ENCODE measurements around the gene MGA. TPM values are rescaled to one million over a fixed set of nuclear protein-coding genes. Genes with fewer than 3 reads are reported as not detected.
A peak's percentile ranks its signal among the peaks of the same experiment; 100 is the strongest.

MGA gene
- total RNA-seq, 1 donor from 2014 or later, result 112 TPM

DNA sequence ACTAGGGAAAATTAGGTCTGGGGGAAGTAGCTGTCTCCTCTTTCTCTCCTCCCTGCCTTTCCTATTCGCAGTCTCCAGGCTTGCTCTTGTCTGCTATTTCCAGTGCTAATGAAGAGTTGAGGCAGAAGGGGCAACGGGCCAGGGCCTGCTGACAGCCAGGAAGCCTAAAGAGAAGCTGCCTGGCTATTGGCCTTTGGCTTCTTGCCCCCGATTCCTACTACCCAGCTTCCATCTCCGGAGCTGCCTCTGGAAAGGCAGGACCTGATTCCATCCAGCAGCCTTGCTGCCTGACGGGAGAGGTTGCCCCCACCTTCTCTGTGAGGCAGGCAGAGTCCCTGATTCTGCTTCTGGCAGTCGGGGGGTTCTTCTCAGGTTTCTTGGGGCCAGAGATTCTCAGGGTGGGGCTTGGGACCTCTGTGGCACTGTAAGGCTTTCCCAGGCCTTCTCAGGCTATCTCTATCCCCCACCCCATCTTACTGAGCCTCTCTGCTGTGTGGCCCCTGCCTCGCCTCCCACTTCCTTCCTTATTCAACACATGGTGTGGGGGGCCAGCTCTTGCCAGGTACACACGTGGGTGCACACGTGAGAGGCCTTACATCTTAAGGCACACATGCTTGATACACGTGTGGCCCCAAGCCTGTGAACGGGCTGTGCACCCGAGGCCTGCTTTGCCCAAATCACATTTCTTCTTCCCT, 149.5 kb downstream of the MGA start:
- DNase-seq, result no peak

DNA sequence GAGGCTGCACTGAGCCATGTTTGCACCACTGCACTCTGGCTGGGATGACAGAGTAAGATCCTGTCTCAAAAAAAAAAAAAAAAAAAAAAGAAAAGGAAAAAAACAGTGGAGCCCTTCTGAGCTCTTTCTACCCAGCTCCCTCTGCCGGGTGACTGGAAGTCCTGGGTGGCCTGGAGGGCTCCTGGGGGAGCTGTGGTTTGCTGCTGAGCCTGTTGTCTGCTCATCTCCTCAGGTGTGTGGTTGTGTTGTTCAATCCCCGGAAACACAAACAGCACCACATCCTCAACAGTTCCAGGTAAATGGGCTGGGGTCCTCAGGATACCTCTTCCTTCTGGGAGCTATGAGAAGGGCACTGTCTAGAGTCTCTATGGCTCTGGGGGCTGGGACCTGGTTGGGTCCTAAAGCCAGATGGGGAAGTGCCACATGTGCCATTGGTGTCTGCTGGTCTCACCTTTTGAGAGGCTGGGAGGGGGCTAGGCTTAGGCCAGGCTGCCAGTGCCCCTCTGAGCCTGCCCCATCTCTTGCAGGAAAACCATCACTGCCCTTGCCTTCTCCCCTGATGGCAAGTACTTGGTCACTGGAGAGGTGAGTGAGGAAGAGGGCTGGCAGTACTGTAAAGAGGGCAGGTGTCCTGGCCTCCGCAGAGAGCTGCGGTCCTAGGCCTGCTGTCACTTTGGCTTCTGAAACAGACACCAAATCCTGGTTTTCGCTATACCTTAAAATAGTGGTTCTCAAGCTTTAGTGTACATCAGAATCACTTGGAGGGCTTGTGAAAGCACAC, 150.6 kb downstream of the MGA start:
- DNase-seq, result no peak

DNA sequence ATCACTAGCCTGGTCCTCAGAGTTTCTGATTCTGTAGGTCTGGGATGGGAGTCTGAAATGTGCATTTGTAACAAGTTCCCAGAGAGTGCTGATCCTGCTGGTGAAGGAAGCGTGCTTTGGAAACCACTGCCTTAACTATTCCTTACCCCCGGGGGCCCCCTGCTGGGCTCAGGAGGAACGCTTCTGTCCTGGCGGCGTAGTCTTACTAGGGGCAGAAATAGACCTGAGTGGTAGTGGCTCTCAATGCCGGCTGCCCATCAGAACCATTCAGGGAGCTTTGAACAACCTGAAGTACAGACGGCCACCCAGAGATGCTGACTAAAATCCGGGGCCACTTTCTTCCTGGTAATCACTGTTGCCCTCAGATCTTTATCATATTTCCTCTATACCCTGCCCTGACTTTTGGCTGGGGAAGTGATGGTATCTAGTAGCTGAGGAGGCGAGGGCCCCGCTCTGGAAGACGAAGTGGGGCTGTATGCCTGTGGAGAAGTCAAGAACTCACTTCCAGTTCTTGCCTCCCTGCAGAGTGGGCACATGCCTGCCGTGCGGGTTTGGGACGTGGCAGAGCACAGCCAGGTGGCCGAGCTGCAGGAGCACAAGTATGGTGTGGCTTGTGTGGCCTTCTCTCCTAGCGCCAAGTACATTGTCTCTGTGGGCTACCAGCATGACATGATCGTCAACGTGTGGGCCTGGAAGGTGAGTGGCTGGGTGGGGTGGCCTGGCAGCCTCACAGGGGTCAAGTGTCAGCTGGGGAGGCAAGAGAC, 151.4 kb downstream of the MGA start:
- DNase-seq, result peak; percentile 73

DNA sequence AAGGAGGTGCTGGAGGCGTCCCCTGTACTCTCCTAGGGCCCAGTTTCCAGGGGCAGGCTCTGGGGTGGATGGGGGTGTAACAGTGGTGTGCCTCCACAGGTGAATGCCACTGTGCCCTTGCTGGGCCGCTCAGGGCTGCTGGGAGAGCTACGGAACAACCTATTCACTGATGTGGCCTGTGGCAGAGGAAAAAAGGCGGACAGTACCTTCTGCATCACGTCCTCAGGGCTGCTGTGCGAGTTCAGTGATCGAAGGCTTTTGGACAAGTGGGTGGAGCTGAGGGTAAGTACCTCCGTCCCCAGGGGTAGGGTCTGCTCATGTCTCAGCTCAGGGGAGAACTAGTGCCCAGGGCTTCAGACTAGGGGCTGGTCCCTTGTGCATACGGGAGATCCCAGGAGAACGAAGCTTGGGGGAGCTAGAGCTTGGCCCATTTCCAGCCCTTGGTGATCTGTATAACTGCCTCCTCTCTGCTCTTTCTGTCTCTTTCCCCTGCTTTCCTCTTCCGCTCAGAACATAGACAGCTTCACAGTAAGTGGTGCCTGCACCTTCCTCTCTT, 152.7 kb downstream of the MGA start:
- DNase-seq, result no peak

DNA sequence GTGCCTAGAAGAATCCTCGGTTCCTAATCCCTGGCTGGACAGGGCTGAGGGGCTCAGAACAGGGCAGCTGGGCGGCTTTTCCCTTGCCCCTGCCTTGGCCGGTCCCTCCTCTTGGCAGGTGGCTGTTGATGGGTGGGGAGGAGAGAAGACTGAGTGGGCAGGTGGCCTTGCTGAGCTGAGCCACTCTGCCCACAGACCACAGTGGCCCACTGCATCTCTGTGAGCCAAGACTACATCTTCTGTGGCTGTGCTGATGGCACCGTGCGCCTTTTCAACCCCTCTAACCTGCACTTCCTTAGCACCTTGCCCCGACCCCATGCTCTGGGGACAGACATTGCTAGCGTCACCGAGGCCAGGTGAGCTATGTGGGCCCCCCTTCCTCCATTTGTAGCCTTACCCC, 153.2 kb downstream of the MGA start:
- DNase-seq, result no peak

DNA sequence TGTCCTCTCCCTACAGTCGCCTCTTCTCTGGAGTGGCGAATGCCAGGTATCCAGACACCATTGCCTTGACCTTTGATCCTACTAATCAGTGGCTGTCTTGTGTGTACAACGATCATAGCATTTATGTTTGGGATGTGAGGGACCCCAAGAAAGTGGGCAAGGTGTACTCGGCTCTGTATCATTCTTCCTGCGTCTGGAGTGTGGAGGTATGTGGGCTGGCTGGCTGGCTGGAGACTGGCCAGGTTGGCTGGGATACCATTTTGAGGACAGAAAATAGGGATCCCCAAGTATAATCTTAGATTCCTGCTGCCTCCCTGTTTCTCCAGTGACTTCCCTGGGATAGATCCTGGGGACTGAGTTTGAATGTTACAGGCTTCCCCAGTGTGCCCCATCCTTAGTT, 154.3 kb downstream of the MGA start:
- DNase-seq, result no peak

DNA sequence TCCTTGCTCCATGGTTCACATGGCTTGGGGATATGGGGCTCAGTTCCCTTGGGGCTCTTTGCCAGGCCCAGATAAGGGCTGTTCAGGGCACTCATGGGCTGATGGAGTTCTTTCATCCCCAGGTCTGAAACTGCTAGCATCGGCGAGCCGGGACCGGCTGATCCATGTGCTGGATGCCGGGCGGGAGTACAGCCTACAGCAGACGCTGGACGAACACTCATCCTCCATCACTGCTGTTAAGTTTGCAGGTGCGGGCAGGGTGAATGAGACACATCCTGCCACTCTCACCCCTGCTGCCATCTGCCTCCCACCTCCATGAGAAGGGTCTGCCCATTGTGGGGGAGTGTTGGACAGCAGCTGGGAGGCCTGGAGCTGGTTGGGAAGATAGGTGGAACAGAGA, 156.6 kb downstream of the MGA start:
- no peak for DNase-seq

DNA sequence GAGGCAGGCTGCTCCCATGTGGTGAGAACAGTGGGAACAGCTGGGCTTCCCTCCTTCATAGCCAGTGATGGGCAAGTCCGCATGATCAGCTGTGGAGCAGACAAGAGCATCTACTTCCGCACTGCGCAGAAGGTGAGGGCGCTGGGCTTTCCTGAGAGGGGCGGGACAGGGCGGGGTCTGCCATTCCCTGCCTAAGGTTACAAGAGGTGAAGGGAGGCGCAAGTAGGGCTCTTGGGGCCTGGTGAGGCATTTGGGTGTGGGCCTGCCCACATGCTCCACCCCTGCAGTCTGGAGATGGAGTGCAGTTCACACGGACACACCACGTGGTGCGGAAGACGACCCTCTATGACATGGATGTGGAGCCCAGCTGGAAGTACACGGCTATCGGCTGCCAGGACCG, 157.1 kb downstream of the MGA start:
- DNase-seq, result no peak

DNA sequence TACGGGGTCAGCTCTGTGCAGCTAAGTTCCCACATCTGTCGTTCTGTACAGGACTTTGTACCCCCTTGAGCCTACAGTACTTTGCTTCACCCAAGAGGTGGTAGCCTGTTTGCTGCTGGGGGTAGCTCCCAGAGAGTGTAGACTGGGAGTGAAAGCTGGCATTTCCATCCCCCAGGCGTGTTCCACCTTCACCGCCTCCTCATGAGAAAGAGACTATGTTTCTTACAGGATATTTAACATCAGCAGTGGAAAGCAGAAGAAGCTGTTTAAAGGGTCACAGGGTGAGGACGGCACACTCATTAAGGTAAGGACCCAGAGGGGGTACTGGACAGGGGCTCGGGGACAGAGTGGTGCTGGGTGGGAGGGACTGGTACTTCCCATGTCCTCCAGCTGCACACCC, 157.6 kb downstream of the MGA start:
- no peak for DNase-seq

DNA sequence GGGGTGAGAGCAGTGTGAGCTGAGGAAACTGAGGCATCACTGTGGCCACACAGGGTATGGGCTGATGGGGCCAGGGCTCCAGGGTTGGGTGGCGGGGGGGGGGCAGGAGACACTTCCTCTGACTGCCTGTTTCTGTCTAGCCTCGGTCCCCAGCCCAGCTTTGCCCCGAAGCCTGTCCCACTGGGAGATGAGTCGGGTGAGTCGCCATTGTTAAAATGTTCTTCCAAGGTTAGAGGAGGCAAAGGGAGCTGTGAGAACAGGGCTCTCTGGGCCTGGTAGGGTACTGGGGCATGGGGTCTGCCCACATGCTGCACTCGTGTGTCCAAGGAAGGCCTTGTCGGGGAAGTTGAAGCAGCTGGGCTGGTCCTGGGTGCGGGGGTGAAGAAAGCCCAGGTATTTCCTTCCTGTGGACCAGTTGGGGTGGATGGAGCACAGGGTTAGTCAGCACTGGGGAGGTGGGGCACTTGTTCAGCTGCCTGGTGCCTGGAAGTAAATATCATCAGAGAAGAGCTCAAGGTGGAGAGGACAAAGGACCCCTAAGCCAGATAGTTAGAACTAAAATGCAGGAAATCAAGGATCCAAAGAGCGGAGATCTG, 159.3 kb downstream of the MGA start:
- no peak for DNase-seq

DNA sequence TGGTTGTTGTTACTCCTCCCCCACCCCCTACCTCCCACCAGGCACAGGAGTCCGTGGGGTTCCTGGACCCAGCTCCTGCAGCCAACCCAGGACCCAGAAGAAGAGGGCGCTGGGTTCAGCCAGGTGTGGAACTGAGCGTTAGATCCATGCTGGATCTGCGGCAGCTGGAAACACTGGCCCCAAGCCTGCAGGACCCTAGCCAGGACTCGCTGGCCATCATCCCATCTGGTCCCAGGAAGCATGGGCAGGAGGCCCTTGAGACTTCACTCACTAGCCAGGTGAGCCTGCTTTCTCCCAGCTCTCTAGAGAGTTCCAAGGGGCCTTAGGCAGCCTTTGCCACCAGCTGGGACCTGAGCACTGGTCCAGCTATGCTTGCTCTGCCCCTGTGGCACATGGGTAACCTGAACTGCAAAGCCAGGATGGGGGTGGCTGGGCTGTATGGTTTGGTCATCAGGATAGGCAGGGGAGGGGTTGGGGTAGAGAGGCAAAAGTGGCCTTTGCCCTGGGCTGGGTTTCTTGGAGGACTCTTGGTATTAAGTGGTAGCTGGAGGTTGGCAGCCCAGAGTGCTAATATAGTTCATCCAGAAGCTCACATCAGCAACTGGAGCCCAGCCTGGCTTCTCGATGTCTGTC, 160.7 kb downstream of the MGA start:
- DNase-seq, result no peak

DNA sequence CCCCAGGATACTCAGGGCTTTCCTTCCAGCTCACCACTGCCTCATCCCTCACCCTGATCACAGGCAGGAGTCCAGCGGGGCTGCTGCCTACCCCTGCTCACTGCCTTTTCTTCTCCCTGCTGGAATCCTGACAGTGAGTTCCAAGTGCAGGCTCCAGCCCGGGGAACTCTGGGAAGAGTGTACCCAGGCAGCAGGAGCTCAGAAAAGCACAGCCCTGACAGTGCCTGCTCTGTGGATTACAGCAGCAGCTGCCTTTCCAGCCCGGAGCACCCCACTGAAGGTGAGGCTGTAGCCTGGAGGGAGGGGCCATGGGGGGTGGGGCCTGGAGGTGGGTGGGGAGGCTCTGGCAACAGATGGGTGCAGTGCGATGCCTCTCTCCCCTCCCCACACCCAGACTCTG, 161.6 kb downstream of the MGA start:
- no peak for DNase-seq

DNA sequence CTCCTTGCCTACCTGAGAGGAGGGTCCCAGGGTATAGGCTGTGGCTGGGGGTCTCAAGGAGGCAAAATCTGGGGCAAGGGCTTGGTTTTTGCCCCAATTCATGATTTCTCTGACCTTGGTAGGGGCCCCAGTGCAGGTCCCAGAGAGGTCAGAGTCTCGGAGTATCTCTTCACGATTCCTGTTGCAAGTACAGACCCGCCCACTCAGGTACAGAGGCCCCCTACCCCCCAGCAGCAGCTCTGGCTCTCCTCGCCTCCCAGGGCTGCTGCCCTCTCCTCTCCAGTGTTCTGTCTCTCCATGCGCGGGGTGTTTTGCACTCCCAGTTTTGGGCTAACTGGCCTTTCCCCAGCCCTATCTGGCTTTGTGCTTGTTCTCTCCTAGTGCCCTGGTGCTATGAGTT, 162.3 kb downstream of the MGA start:
- DNase-seq, result no peak

Small RNA genes within 50 kb of the gene (small RNA-seq; reads per million reads assigned to genes)
- not detected for gene MIR626

Other genes starting within 250 kb of the MGA start
- gene RTF1, start 243.3 kb upstream of the MGA start, total RNA-seq, result 59.0 TPM
- gene ITPKA, start 166.5 kb upstream of the MGA start, total RNA-seq, result 0.31 TPM
- not detected for gene LTK, start 146.6 kb upstream of the MGA start, total RNA-seq
- 10.1 TPM for gene RPAP1, start 116.1 kb upstream of the MGA start, total RNA-seq
- 20.3 TPM for gene TYRO3, start 101.2 kb upstream of the MGA start, total RNA-seq
- gene MAPKBP1, start 114.1 kb downstream of the MGA start, total RNA-seq, result 32.4 TPM
- 3.0 TPM for gene JMJD7, start 167.7 kb downstream of the MGA start, total RNA-seq
- 2.5 TPM for gene PLA2G4B, start 178.4 kb downstream of the MGA start, total RNA-seq
- gene SPTBN5, start 233.6 kb downstream of the MGA start, total RNA-seq, result 0.16 TPM

Measured in occipital lobe (tissue), 3 donors.